ENCODE results near the gene NAIF1.

The NAIF1 gene

GRCh38 chr9:128102196-128102595, 35.1 kb upstream of the NAIF1 start:
- DNase-seq (ENCODE audit: low read depth), result no peak

- DNase-seq (ENCODE audit: low read depth), result no peak
These were observed 34.6 kb upstream of the NAIF1 start for GRCh38 chr9:128101690-128102089.

- no peak for DNase-seq (ENCODE audit: low read depth)
These were observed 34.1 kb upstream of the NAIF1 start for GRCh38 chr9:128101231-128101661.

GRCh38 chr9:128100581-128100980, 33.5 kb upstream of the NAIF1 start:
- DNase-seq (ENCODE audit: low read depth), result no peak

GRCh38 chr9:128099932-128100491, 32.9 kb upstream of the NAIF1 start:
- DNase-seq (ENCODE audit: low read depth), result peak; percentile 44

- DNase-seq (ENCODE audit: low read depth), result peak; percentile 70
These were observed 32.3 kb upstream of the NAIF1 start for GRCh38 chr9:128099231-128099931.

GRCh38 chr9:128098297-128099230, 31.4 kb upstream of the NAIF1 start:
- peak; percentile 99 for DNase-seq (ENCODE audit: low read depth)

- no peak for DNase-seq (ENCODE audit: low read depth)
These were observed 30.6 kb upstream of the NAIF1 start for GRCh38 chr9:128097543-128098296.

GRCh38 chr9:128096616-128097536, 29.8 kb upstream of the NAIF1 start:
- no peak for DNase-seq (ENCODE audit: low read depth)

- no peak for DNase-seq (ENCODE audit: low read depth)
These were observed 27.9 kb upstream of the NAIF1 start for GRCh38 chr9:128094950-128095544.

GRCh38 chr9:128094166-128094949, 27.2 kb upstream of the NAIF1 start:
- DNase-seq (ENCODE audit: low read depth), result peak; percentile 98

- DNase-seq (ENCODE audit: low read depth), result no peak
These were observed 25.9 kb upstream of the NAIF1 start for GRCh38 chr9:128093011-128093410.

- DNase-seq (ENCODE audit: low read depth), result no peak
These were observed 25.3 kb upstream of the NAIF1 start for GRCh38 chr9:128092199-128092977.

- no peak for DNase-seq (ENCODE audit: low read depth)
These were observed 24.5 kb upstream of the NAIF1 start for GRCh38 chr9:128091571-128091970.

GRCh38 chr9:128091144-128091543, 24.0 kb upstream of the NAIF1 start:
- peak; percentile 94 for DNase-seq (ENCODE audit: low read depth)

- peak; percentile 26 for DNase-seq (ENCODE audit: low read depth)
These were observed 22.2 kb upstream of the NAIF1 start for GRCh38 chr9:128089299-128089698.

GRCh38 chr9:128088253-128088945, 21.3 kb upstream of the NAIF1 start:
- DNase-seq (ENCODE audit: low read depth), result no peak

GRCh38 chr9:128087262-128087661, 20.1 kb upstream of the NAIF1 start:
- DNase-seq (ENCODE audit: low read depth), result no peak

All from EH (cell line).